Right cardiac atrium (tissue), 5 donors: Measurements from ENCODE around the gene KANSL3. TPM values are rescaled to one million over a fixed set of nuclear protein-coding genes. Genes with fewer than 3 reads are reported as not detected.
A peak's percentile ranks its signal among the peaks of the same experiment; 100 is the strongest.

ENCODE experiments used
- ATAC-seq, 2 donors: fragments of 200-7000 bp; cut with Tn5 transposase; one replicate each; pipeline versions ENCODE4 v1.8.0 to v1.9.1; 2020; ENCODE audit warnings: moderate library complexity in 2 of 2, mild to moderate bottlenecking in 1 of 2
- DNase-seq, 3 donors: peaks; one replicate each; pipeline ENCODE4 v3.0.0-alpha.2; 2020
- H3K27ac ChIP-seq: one replicate; pipeline ENCODE4 v1.5.1; 2013; ENCODE audit warnings: mild to moderate bottlenecking, low read length, control low read depth, moderate library complexity
- H3K27me3 ChIP-seq: one replicate; pipeline ENCODE4 v1.6.1; 2013; ENCODE audit not compliant: control insufficient read depth, insufficient read depth
- H3K4me1 ChIP-seq: one replicate; pipeline ENCODE4 v1.6.1; 2013; ENCODE audit warnings: low read length; ENCODE audit not compliant: control insufficient read depth, insufficient read depth
- H3K4me3 ChIP-seq: one replicate; pipeline ENCODE4 v1.5.1; 2013; ENCODE audit warnings: low read length, control low read depth
- H3K9me3 ChIP-seq: one replicate; pipeline ENCODE4 v1.6.1; 2013; ENCODE audit warnings: low read length; ENCODE audit not compliant: control insufficient read depth
- WGBS: extraction: QIAGEN DNeasy Blood & Tissue Kit; methylation state at CpG from one replicate; pipeline ENCODE4 v1.1.7; 2013; 5-methylcytosine and 5-hydroxymethylcytosine counted together
- intact Hi-C, 4 donors: fragments of 100-400 bp; cut with DNase I; formaldehyde crosslinking; loops; one replicate each; pipeline versions ENCODE4 v1.11.0 to v1.14.0; 2022 to 2023
- polyA plus RNA-seq: library from polyadenylated mRNA; stranded (reverse); fragments of 200-250 nt; gene quantifications from one replicate; pipeline ENCODE4 v1.2.3, GENCODE V29; 2013
- total RNA-seq, 4 donors: library from RNA; stranded (reverse); fragmentation: NEBNext Ultra II Directional; extraction: Animal tissue kit (Norgen Biotek cat#: 25700); gene quantifications; one replicate each; pipeline ENCODE4 v1.2.1, GENCODE V29; 2021
- donor health status: healthy with polysubstance abuse.
- donor health status: DM: no; HTN: yes; CAD: no.
- donor health status: DM: no; HTN: no; CAD: no.
- donor health status: DM: no; HTN: yes; CAD: no; lungs with severe emphysema.
- donor health status: DM: yes; HTN: yes; CAD: no.

The KANSL3 gene
- total and polyA plus RNA-seq, 5 donors = 14.5 to 40.9 (median 34.5) TPM

DNA sequence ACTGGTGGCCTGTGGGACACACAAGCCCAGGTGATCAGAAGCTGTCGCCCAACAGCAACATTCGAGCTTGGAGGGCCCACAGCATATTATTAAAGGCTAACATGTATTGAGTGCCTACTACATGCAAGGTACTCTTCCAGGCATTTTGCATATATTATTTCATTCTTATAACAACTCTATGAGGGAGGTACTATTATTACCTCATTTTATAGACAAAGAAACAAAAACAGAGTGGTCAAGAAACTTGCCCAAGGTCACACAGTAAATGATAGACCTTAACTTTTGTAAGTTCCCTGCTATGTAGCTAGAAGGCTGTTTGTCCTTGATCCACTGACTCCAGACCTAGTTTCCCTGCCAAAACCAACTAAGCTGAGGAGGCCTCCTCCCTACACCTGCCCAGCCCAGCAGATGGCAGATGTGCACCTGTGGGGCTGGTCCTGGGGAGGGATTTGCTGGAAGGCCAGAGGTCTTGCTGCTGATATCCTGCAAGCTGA lies 35.7 kb downstream of the KANSL3 start:
- intact Hi-C loops = no loop called here
- 96% methylated on average over 2 of the region's 2 CpGs for WGBS
- no peak for DNase-seq
- Histone ChIP-seq H3K27me3 (no peaks in the 10 kb centered on the region), H3K4me3 (no peak overlapping the region), H3K9me3 (no peaks in the 10 kb centered on the region), H3K4me1 (peaks cover 2% of the 10 kb centered on the region), H3K27ac (no peak overlapping the region)
- peak in 1 of 2 donors; percentile 5 for ATAC-seq

DNA sequence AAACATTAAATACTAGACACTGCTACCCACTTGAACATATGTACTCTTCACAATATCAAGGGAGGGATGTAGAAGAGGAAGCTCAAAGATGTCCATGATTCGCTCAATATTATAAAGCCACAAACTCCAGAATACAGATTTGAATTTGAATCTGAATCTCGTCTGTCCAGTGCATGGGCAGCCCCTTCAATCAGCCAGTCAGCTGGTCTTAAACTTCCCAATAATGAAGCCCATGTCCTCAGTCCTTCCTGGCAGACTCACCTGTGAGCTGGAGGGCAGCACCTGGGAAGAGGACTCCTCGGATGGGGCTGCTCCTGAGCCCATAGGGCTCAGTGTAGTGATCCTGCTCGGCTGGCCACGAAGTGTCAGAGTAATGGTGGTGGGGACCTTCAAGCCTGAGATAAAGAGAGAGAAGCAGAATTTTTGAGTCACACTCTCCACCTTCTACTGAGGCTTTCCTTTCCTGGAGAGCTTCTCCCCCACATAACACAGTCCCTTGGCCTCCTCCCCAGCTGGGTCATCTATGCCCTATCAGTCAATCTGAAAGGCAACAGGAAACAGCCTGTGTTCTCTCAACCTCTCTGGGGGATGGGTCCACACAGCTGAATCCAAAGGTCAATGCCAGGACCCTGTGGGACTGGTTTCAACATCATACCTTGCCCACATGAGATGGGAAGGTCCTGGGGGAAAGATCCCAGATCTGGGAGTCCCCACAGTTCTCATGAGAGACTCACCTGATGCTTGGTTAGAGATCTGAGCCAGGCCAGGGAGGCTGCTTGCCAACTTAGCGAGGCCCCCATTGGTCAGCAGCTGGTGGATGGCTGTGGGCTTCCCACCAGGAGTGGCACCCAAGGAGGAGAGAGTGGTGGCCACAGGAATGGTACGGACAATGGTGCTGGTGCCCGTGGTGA lies 36.5 kb downstream of the KANSL3 start:
- H3K27ac ChIP-seq = no peak overlapping the region

DNA sequence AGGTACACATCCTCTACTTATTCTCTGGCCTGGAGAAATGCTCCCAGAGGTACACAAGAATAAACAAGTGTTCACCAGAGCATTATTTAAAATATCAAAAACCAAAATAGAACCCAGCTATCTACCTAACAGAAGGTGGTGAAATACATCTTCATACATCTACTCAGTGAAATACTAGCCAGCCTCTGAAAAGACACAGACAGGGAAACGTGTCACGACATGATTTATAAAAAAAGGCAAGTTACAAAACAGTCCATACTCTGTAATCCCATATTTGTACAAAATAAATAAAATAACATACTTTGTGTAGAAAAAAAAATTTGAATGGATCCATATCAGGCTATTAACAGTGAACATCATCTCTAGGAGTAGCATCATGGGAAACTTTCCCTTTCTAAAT lies 38.2 kb downstream of the KANSL3 start:
- DNase-seq (no peak), ATAC-seq (no peak)
- no peaks in the 10 kb centered on the region for H3K9me3 ChIP-seq
- no peak overlapping the region for H3K4me3 ChIP-seq
- WGBS = 82% methylated on average over 2 of the region's 2 CpGs
- no peaks in the 10 kb centered on the region for H3K27me3 ChIP-seq
- H3K27ac ChIP-seq = no peak overlapping the region
- H3K4me1 ChIP-seq = peaks cover 4% of the 10 kb centered on the region
- intact Hi-C loops = no loop called here

More for the DNA sequence above, 36.5 kb downstream of the KANSL3 start:
- no peak overlapping the region for H3K4me3 ChIP-seq
- DNase-seq = no peak
- H3K27me3 ChIP-seq = no peaks in the 10 kb centered on the region
- 89% methylated on average over 8 of the region's 8 CpGs for whole genome bisulfite sequencing
- no peaks in the 10 kb centered on the region for H3K9me3 ChIP-seq
- peak in 1 of 2 donors; percentile 58 for ATAC-seq
- peaks cover 3% of the 10 kb centered on the region for H3K4me1 ChIP-seq
- intact Hi-C loops = no loop called here

DNA sequence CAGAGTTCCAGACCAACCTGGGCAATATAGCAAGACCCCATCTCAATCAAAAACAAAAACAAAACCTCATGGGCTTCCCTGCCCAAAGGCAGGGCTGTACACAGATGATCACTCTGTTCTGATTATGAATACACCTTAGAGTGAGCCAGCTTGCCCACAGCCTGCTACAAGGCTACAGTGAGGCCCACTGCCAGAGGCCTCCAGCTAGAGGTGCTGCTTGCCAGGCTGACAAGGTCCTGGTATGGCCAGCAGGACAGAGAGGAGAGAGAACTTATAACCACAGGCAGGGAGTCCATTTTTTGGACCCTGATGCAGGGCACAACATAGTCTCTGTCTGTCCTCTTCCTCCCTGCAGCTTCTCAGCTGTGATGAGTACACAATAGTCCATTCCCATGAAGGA lies 41.5 kb downstream of the KANSL3 start:
- intact Hi-C loops = no loop called here
- peaks cover 5% of the 10 kb centered on the region for H3K4me1 ChIP-seq
- no peaks in the 10 kb centered on the region for H3K27me3 ChIP-seq
- H3K4me3 ChIP-seq = no peak overlapping the region
- no peak for ATAC-seq
- H3K9me3 ChIP-seq = no peaks in the 10 kb centered on the region
- no peak overlapping the region for H3K27ac ChIP-seq
- no peak for DNase-seq

DNA sequence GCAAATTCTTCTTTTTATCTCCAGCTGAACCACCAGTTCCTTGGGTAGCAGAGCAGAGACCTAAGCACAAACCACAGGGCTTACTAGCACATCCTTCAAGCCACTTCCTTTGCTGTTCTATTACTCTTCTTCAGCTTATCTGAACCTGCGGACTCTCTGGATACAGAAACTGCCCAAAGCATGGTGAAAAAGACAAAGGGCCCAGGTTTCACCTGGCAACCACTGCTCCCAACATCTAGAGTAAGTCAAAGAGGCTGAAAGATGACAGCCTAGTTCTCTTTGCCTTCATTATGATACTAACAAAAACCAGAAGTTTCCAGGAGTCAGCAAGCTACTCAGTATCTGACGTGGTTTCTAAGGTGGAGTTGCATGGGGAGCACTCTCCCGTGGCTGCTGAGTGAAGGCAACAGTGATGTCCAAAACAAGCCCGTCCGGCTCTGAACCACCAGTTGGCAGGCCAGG lies 43.4 kb downstream of the KANSL3 start:
- DNase-seq = no peak
- no peaks in the 10 kb centered on the region for H3K27me3 ChIP-seq
- H3K4me3 ChIP-seq = no peak overlapping the region
- WGBS = 91% methylated on average over 5 of the region's 5 CpGs
- intact Hi-C loops = no loop called here
- ATAC-seq = no peak
- no peaks in the 10 kb centered on the region for H3K9me3 ChIP-seq
- H3K27ac ChIP-seq = no peak overlapping the region
- peaks cover 4% of the 10 kb centered on the region for H3K4me1 ChIP-seq

DNA sequence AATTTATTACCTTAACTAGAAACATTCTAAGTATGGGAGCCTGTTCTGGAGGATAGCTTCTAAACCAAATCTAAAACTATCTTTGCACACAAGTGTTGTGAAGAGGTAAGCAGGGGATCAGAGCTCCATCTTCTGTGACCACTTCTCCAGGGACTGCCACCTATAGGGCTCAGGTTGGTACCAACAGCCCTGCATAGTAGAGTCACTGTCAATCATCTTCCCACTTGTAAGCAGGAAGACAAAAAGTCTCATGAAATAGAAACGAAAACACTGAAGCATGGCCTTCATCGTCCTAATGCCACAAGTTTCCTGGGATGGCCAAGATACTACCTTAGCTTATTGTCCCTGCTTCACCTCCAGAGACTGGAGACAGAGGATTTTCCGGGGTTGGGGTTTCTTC lies 43.8 kb downstream of the KANSL3 start:
- ATAC-seq (no peak), DNase-seq (no peak)
- intact Hi-C loops = no loop called here
- no peaks in the 10 kb centered on the region for H3K27me3 ChIP-seq
- no peaks in the 10 kb centered on the region for H3K9me3 ChIP-seq
- WGBS = 88% methylated on average over 3 of the region's 3 CpGs
- no peak overlapping the region for H3K27ac ChIP-seq
- peaks cover 4% of the 10 kb centered on the region for H3K4me1 ChIP-seq
- H3K4me3 ChIP-seq = no peak overlapping the region

DNA sequence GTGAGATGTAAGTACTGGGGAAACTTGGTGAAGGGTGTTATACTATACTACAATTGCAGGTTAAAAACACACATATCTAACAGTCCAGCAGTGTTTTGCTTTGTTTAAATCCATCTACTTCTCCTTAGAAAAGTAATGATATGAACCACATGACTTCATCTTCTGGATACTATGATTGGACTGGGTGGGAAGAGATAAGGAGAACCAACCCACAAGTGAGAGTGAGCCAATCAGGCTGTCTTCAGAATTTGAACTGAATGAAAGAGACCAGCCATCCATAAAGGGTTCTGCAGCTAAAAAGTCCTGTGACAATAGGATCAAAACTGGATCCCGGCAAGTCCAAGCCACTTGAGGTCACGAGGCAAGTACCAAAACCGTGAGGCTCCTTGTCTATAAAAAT lies 46.6 kb downstream of the KANSL3 start:
- WGBS = 92% methylated on average over 3 of the region's 3 CpGs
- intact Hi-C loops = no loop called here
- no peak overlapping the region for H3K27ac ChIP-seq

DNA sequence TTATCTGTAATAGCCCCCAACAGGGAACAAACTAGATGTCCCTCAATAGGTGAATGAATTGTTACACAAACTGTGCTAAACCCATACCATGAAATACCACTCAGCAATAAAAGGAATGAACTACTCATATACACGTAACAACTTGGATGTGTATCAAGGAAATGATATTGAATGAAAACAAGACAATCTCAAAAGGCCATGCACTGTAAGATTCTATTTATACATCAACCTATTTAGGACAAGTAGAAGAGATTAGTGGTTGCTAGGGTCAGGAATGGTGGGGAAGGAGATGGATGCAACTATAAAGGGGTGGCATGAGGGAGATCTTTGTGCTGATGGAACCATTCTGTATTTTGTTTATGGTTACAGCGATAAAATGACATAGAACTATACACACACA lies 47.1 kb downstream of the KANSL3 start:
- DNase-seq (no peak), ATAC-seq (no peak)
- Histone ChIP-seq H3K4me1 (peaks cover 1% of the 10 kb centered on the region), H3K4me3 (no peak overlapping the region), H3K9me3 (no peaks in the 10 kb centered on the region), H3K27ac (no peak overlapping the region), H3K27me3 (no peaks in the 10 kb centered on the region)
- 73% methylated on average over 2 of the region's 2 CpGs for WGBS
- intact Hi-C loops = no loop called here

More for the DNA sequence above, 46.6 kb downstream of the KANSL3 start:
- no peak for DNase-seq
- H3K4me3 ChIP-seq = no peak overlapping the region
- no peaks in the 10 kb centered on the region for H3K9me3 ChIP-seq
- peaks cover 1% of the 10 kb centered on the region for H3K4me1 ChIP-seq
- ATAC-seq = no peak
- no peaks in the 10 kb centered on the region for H3K27me3 ChIP-seq

DNA sequence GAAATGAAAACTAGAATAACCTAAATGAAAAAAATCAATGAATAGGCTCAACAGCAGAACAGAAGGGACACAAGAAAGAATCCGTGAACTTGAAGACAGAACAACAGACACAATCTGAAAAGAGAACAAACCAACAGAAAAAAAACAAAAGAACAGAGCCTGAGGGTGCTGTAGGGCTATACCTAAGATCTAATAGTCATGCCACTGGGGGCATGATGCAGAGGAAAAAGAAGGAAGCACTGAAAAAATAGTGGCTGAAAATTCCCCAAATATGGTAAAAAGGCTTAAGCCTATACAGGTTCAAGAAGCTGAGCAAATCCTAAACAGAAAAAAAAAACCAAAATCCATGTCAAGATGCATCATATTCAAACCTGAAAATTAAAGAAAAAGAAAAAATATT lies 50.3 kb downstream of the KANSL3 start:
- DNase-seq = no peak
- Histone ChIP-seq H3K9me3 (no peaks in the 10 kb centered on the region), H3K4me3 (no peak overlapping the region), H3K4me1 (peaks cover 1% of the 10 kb centered on the region), H3K27ac (no peak overlapping the region), H3K27me3 (no peaks in the 10 kb centered on the region)
- no peak for ATAC-seq
- intact Hi-C loops = no loop called here
- WGBS = 94% methylated on average over 1 of the region's 1 CpG

DNA sequence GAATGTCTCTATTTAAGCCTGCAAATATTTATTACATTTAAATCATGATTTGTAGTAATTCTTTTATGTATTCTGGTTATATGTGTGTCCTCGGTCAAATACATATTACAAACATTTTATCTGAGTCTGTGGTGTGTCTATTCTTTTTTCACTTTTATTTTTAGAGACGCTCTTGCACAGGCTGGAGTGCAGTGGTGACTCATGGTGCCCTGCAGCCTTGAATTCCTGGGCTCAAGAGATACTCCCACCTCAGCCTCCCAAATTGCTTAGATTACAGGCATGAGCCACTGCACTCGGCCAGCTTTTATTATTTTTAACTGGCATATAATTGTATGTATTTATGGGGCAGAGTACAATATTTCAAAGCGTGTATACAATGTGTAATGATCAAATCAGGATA lies 54.1 kb downstream of the KANSL3 start:
- ATAC-seq = peak; percentile 31 to 42
- intact Hi-C loops = no loop called here
- 82% methylated on average over 4 of the region's 4 CpGs for WGBS
- Histone ChIP-seq H3K27me3 (no peaks in the 10 kb centered on the region), H3K4me1 (no peaks in the 10 kb centered on the region), H3K27ac (no peak overlapping the region), H3K4me3 (no peak overlapping the region), H3K9me3 (no peaks in the 10 kb centered on the region)
- DNase-seq = no peak

DNA sequence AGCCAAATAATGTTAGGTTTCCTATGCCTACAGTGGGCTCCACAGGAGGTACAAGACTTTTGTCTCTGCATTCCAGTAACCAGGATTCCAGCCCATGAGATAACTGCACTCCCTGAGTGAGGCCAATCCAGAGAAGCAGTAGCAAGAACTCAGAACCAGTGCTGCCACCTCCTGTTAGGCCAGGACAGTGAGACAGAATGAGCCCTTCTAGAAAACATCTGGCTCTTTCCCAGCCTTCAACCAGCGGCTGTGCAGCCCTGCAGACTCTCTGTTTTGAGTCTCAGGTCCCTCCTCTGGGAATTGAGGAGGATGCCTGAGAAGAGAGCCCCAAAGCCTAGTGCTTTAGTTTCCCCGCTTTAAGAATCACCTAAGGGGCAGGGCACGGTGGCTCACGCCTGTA lies 57.3 kb downstream of the KANSL3 start:
- H3K9me3 ChIP-seq = no peaks in the 10 kb centered on the region
- intact Hi-C loops = no loop called here
- no peaks in the 10 kb centered on the region for H3K27me3 ChIP-seq
- H3K27ac ChIP-seq = no peak overlapping the region
- WGBS = 86% methylated on average over 4 of the region's 4 CpGs
- ATAC-seq = peak; percentile 57 to 66
- no peaks in the 10 kb centered on the region for H3K4me1 ChIP-seq
- DNase-seq = no peak
- no peak overlapping the region for H3K4me3 ChIP-seq
